HG03342 (cell line): ENCODE measurements around the gene TANK.

Source experiments
- ATAC-seq: cut with Tn5 transposase; IDR thresholded peaks from one replicate; pipeline ENCODE4 v1.9.1; 2021; ENCODE audit warnings: mild to moderate bottlenecking, moderate library complexity; ENCODE audit not compliant: unreplicated experiment

TANK gene

GRCh38 chr2:161133366-161133765 is 26.9 kb upstream of the TANK start:
- no peak for ATAC-seq

GRCh38 chr2:161134547-161135518 is 25.4 kb upstream of the TANK start:
- no peak for ATAC-seq

GRCh38 chr2:161135951-161136593 is 24.2 kb upstream of the TANK start:
- no peak for ATAC-seq

- peak; percentile 78 for ATAC-seq
Observed at GRCh38 chr2:161136696-161137324, 23.4 kb upstream of the TANK start.

GRCh38 chr2:161138429-161138828 is 21.8 kb upstream of the TANK start:
- no peak for ATAC-seq

- ATAC-seq = peak; percentile 33
Observed at GRCh38 chr2:161139098-161139987, 20.9 kb upstream of the TANK start.

- peak; percentile 38 for ATAC-seq
Observed at GRCh38 chr2:161141033-161141432, 19.2 kb upstream of the TANK start.

GRCh38 chr2:161146209-161146775 is 13.9 kb upstream of the TANK start:
- no peak for ATAC-seq

- ATAC-seq = no peak
Observed at GRCh38 chr2:161146996-161147395, 13.2 kb upstream of the TANK start.

GRCh38 chr2:161147856-161148255 is 12.4 kb upstream of the TANK start:
- peak; percentile 63 for ATAC-seq

GRCh38 chr2:161150704-161151103 is 9.5 kb upstream of the TANK start:
- no peak for ATAC-seq

- ATAC-seq = no peak
Observed at GRCh38 chr2:161152302-161152701, 7.9 kb upstream of the TANK start.

- no peak for ATAC-seq
Observed at GRCh38 chr2:161158882-161159281, 1.3 kb upstream of the TANK start.

- ATAC-seq = no peak
Observed at GRCh38 chr2:161159456-161160225, 587 bp upstream of the TANK start.

GRCh38 chr2:161161074-161161706 is 962 bp downstream of the TANK start:
- ATAC-seq = peak; percentile 28

- no peak for ATAC-seq
Observed at GRCh38 chr2:161163440-161163839, 3.2 kb downstream of the TANK start.

- ATAC-seq = no peak
Observed at GRCh38 chr2:161164161-161164560, 3.9 kb downstream of the TANK start.

- no peak for ATAC-seq
Observed at GRCh38 chr2:161165266-161165665, 5.0 kb downstream of the TANK start.

GRCh38 chr2:161165811-161166210 is 5.6 kb downstream of the TANK start:
- peak; percentile 33 for ATAC-seq
